ENCODE measurements around the gene PITX2. TPM values are rescaled to one million over a fixed set of nuclear protein-coding genes. Genes with fewer than 3 reads are reported as not detected.

Gene PITX2
- total RNA-seq, 4 donors from 2014 or later: 0.28 to 0.36 TPM; not detected in 2

GRCh38 chr4:110663738-110664444, 41.0 kb upstream of the PITX2 start:
- ATAC-seq (ENCODE audit: low FRiP score): no peak
- TF ChIP-seq CTCF (IDR thresholded peaks at IDR 0.05): no peak

GRCh38 chr4:110663206-110663605, 40.3 kb upstream of the PITX2 start:
- TF ChIP-seq CTCF (IDR thresholded peaks at IDR 0.05): no peak
- no peak for ATAC-seq (ENCODE audit: low FRiP score)
- no peak for DNase-seq (ENCODE audit: low spot score)

More at GRCh38 chr4:110663738-110664444, 41.0 kb upstream of the PITX2 start:
- no peak for DNase-seq (ENCODE audit: low spot score)

GRCh38 chr4:110660755-110661154, 37.9 kb upstream of the PITX2 start:
- no peak for TF ChIP-seq CTCF (IDR thresholded peaks at IDR 0.05)
- DNase-seq (ENCODE audit: low spot score): no peak
- ATAC-seq (ENCODE audit: low FRiP score): no peak

GRCh38 chr4:110654254-110654635, 31.4 kb upstream of the PITX2 start:
- DNase-seq (ENCODE audit: low spot score): no peak
- no peak for TF ChIP-seq CTCF (IDR thresholded peaks at IDR 0.05)
- no peak for ATAC-seq (ENCODE audit: low FRiP score)

GRCh38 chr4:110653321-110654253, 30.7 kb upstream of the PITX2 start:
- no peak for TF ChIP-seq CTCF (IDR thresholded peaks at IDR 0.05)
- no peak for DNase-seq (ENCODE audit: low spot score)
- no peak for ATAC-seq (ENCODE audit: low FRiP score)

GRCh38 chr4:110644008-110644407, 21.1 kb upstream of the PITX2 start:
- DNase-seq (ENCODE audit: low spot score) (no peak), ATAC-seq (ENCODE audit: low FRiP score) (no peak)
- no peak for TF ChIP-seq CTCF (IDR thresholded peaks at IDR 0.05)

Data from omental fat pad (tissue), 4 donors.